Astrocyte (in vitro differentiated cells and primary cell): Measurements from ENCODE around the gene SLC25A25. TPM values are rescaled to one million over a fixed set of nuclear protein-coding genes. Genes with fewer than 3 reads are reported as not detected.

Experiments
- DNase-seq: peaks from one replicate; pipeline ENCODE4 v3.0.0-alpha.2; 2010; ENCODE audit warnings: low read depth
- FAIRE-seq: peaks from 2 replicates; lab custom pipeline; 2011; peaks lifted over from hg19 to GRCh38; lab: Jason Lieb, UNC
- H2AFZ ChIP-seq: 2 replicates; pipeline ENCODE4 v1.6.0; 2012; ENCODE audit warnings: low read depth, low read length, inconsistent platforms
- H3K27ac ChIP-seq: 2 replicates; pipeline ENCODE4 v1.5.1; 2011; ENCODE audit warnings: low read depth, low read length, inconsistent platforms
- H3K27me3 ChIP-seq: 2 replicates; pipeline ENCODE4 v1.6.0; 2011; ENCODE audit warnings: low read length, inconsistent platforms; ENCODE audit not compliant: insufficient read depth
- H3K36me3 ChIP-seq: 2 replicates; pipeline ENCODE4 v1.5.1; 2011; ENCODE audit warnings: low read length, inconsistent platforms; ENCODE audit not compliant: insufficient read depth
- H3K4me1 ChIP-seq: 2 replicates; pipeline ENCODE4 v1.5.1; 2011; ENCODE audit warnings: low read length, inconsistent platforms; ENCODE audit not compliant: insufficient read depth
- H3K4me2 ChIP-seq: 2 replicates; pipeline ENCODE4 v1.6.0; 2012; ENCODE audit warnings: low read length, inconsistent platforms
- H3K4me3 ChIP-seq: 2 replicates; pipeline ENCODE4 v1.5.1; 2011; ENCODE audit warnings: low read depth, mild to moderate bottlenecking, low read length, inconsistent platforms; ENCODE audit not compliant: insufficient read depth
- H3K79me2 ChIP-seq: 2 replicates; pipeline ENCODE4 v1.6.0; 2012; ENCODE audit warnings: mild to moderate bottlenecking, low read length, inconsistent platforms; ENCODE audit not compliant: insufficient read depth
- H3K9ac ChIP-seq: 2 replicates; pipeline ENCODE4 v1.6.0; 2012; ENCODE audit warnings: mild to moderate bottlenecking, low read length, inconsistent platforms
- H3K9me3 ChIP-seq: 2 replicates; pipeline ENCODE4 v1.5.1; 2012; ENCODE audit warnings: low read depth, mild to moderate bottlenecking, low read length, inconsistent platforms; ENCODE audit not compliant: insufficient read depth
- H4K20me1 ChIP-seq: 2 replicates; pipeline ENCODE4 v1.6.0; 2012; ENCODE audit warnings: low read length, inconsistent platforms; ENCODE audit not compliant: insufficient read depth
- H3K27ac Mint-ChIP-seq: one replicate; pipeline ENCODE4 v1.8.0; 2021; ENCODE audit warnings: mild to moderate bottlenecking, mixed read lengths; ENCODE audit not compliant: unreplicated experiment
- H3K27me3 Mint-ChIP-seq: one replicate; pipeline ENCODE4 v1.8.0; 2021; ENCODE audit warnings: low read depth, mixed read lengths; ENCODE audit not compliant: unreplicated experiment
- H3K36me3 Mint-ChIP-seq: one replicate; pipeline ENCODE4 v1.8.0; 2021; ENCODE audit warnings: low read depth, mixed read lengths; ENCODE audit not compliant: unreplicated experiment
- H3K4me1 Mint-ChIP-seq: one replicate; pipeline ENCODE4 v1.8.0; 2021; ENCODE audit warnings: low read depth, mixed read lengths; ENCODE audit not compliant: unreplicated experiment
- H3K4me3 Mint-ChIP-seq: one replicate; pipeline ENCODE4 v1.8.0; 2021; ENCODE audit warnings: mild to moderate bottlenecking, moderate library complexity, mixed read lengths; ENCODE audit not compliant: unreplicated experiment
- H3K9me3 Mint-ChIP-seq: one replicate; pipeline ENCODE4 v1.8.0; 2021; ENCODE audit warnings: mild to moderate bottlenecking, mixed read lengths; ENCODE audit not compliant: unreplicated experiment
- EZH2 ChIP-seq: IDR thresholded peaks from 2 replicates; pipeline ENCODE4 v1.6.1; 2012; ENCODE audit warnings: mild to moderate bottlenecking, low read length, inconsistent platforms; ENCODE audit not compliant: insufficient read depth
- total RNA-seq: library from RNA; stranded (reverse); gene quantifications from 2 replicates; pipeline ENCODE4 v1.2.1, GENCODE V29; 2021
- TF ChIP-seq, protein P1 (sequence below): IDR thresholded peaks from 2 replicates; pipeline ENCODE4 v1.5.1; 2011; ENCODE audit warnings: low read depth, mild to moderate bottlenecking, inconsistent platforms, low read length, moderate library complexity; ENCODE audit not compliant: insufficient read depth

Gene SLC25A25
- total RNA-seq, 1 donor from 2014 or later: 14.4 TPM

DNA sequence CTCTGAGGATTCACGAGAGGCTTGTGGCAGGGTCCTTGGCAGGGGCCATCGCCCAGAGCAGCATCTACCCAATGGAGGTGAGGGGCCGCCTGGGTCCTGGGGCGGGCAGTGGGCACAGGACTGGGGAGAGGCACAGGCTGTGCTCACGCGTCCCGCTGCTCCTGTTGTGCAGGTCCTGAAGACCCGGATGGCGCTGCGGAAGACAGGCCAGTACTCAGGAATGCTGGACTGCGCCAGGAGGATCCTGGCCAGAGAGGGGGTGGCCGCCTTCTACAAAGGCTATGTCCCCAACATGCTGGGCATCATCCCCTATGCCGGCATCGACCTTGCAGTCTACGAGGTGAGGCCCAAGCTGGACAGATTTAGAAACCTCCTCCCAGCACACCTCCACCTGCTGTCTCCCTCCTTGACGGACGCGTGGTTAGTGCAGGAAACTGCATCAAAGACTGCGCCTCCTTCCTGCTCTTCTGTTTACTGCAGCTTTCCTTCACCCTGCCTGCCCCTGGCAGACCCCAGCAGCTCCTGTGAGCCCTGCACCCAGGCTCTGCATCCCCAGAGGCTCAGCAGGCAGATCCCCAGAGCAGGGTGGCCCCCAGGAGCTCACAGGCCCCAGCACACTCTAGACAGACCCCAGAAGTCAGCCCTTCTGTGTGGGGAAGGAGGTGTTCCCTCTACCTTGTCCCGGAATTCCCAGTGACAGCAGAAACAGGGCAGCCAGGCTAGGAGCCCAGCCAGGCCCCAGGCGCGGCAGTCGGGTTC lies 38.3 kb downstream of the SLC25A25 start:
- Histone ChIP-seq H3K9ac (no peak overlapping the region), H4K20me1 (peaks cover 31% of the 10 kb centered on the region), H3K9me3 (no peaks in the 10 kb centered on the region), H3K4me1 (peaks cover 4% of the 10 kb centered on the region), H3K36me3 (peaks cover 30% of the 10 kb centered on the region), H3K79me2 (peaks cover 19% of the 10 kb centered on the region), H3K4me2 (no peak overlapping the region), H3K27me3 (no peaks in the 10 kb centered on the region), H2AFZ (no peak overlapping the region), H3K27ac (no peak overlapping the region), H3K4me3 (no peak overlapping the region)
- no peaks in the 10 kb centered on the region for H3K9me3 Mint-ChIP-seq
- DNase-seq (no peak), FAIRE-seq (no peak)
- H3K36me3 Mint-ChIP-seq: peaks cover 20% of the 10 kb centered on the region
- peaks cover 8% of the 10 kb centered on the region for H3K4me1 Mint-ChIP-seq
- H3K27ac Mint-ChIP-seq: no peak overlapping the region
- no peaks in the 10 kb centered on the region for H3K27me3 Mint-ChIP-seq
- no peak for TF ChIP-seq EZH2
- TF ChIP-seq, protein P1, sequence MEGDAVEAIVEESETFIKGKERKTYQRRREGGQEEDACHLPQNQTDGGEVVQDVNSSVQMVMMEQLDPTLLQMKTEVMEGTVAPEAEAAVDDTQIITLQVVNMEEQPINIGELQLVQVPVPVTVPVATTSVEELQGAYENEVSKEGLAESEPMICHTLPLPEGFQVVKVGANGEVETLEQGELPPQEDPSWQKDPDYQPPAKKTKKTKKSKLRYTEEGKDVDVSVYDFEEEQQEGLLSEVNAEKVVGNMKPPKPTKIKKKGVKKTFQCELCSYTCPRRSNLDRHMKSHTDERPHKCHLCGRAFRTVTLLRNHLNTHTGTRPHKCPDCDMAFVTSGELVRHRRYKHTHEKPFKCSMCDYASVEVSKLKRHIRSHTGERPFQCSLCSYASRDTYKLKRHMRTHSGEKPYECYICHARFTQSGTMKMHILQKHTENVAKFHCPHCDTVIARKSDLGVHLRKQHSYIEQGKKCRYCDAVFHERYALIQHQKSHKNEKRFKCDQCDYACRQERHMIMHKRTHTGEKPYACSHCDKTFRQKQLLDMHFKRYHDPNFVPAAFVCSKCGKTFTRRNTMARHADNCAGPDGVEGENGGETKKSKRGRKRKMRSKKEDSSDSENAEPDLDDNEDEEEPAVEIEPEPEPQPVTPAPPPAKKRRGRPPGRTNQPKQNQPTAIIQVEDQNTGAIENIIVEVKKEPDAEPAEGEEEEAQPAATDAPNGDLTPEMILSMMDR: no peak
- no peak overlapping the region for H3K4me3 Mint-ChIP-seq

DNA sequence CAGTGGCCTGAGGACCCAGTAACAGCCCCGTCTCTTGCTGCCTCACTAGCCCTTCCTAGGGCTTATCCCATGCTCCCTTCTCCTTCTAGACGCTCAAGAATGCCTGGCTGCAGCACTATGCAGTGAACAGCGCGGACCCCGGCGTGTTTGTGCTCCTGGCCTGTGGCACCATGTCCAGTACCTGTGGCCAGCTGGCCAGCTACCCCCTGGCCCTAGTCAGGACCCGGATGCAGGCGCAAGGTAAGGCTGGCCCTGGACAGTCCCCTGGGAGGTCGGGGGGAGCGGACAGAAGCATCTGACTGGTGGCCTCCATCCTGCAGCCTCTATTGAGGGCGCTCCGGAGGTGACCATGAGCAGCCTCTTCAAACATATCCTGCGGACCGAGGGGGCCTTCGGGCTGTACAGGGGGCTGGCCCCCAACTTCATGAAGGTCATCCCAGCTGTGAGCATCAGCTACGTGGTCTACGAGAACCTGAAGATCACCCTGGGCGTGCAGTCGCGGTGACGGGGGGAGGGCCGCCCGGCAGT lies 39.0 kb downstream of the SLC25A25 start:
- FAIRE-seq (no peak), DNase-seq (no peak)
- peaks cover 14% of the 10 kb centered on the region for H3K79me2 ChIP-seq
- no peaks in the 10 kb centered on the region for H3K9me3 ChIP-seq
- TF ChIP-seq, protein P1: no peak
- TF ChIP-seq EZH2: no peak
- peaks cover 4% of the 10 kb centered on the region for H3K4me1 ChIP-seq
- no peak overlapping the region for H3K4me3 Mint-ChIP-seq
- H3K4me2 ChIP-seq: no peak overlapping the region
- H2AFZ ChIP-seq: no peak overlapping the region
- H3K27ac ChIP-seq: no peak overlapping the region
- H3K9me3 Mint-ChIP-seq: no peaks in the 10 kb centered on the region
- peaks cover 22% of the 10 kb centered on the region for H3K36me3 Mint-ChIP-seq
- H3K4me1 Mint-ChIP-seq: peaks cover 4% of the 10 kb centered on the region
- no peaks in the 10 kb centered on the region for H3K27me3 Mint-ChIP-seq
- H3K36me3 ChIP-seq: peaks cover 30% of the 10 kb centered on the region
- H3K4me3 ChIP-seq: no peak overlapping the region
- H3K9ac ChIP-seq: no peak overlapping the region
- peaks cover 30% of the 10 kb centered on the region for H4K20me1 ChIP-seq
- H3K27ac Mint-ChIP-seq: no peak overlapping the region
- no peaks in the 10 kb centered on the region for H3K27me3 ChIP-seq
